H1 (cell line): ENCODE data around the gene TMIGD1. TPM values are rescaled to one million over a fixed set of nuclear protein-coding genes. Genes with fewer than 3 reads are reported as not detected.

ENCODE experiments used
- CTCF ChIA-PET: fragments of 300-600 bp; sonication (Branson Sonifier 250); formaldehyde crosslinking; loops from one replicate; lab custom pipeline; 2021; ENCODE audit not compliant: partially characterized antibody; lab: Charles Lee
- POLR2A ChIA-PET: fragments of 300-600 bp; sonication (Branson Sonifier 250); formaldehyde crosslinking; loops from one replicate; lab custom pipeline; 2021; ENCODE audit warnings: inconsistent platforms; ENCODE audit not compliant: partially characterized antibody; lab: Charles Lee
- DNase-seq, 2 experiments: peaks; one replicate each; pipeline versions ENCODE4 v3.0.0 to v3.0.0-alpha.2; 2010 to 2022; ENCODE audit warnings: low spot score in 2 of 2, low read depth in 1 of 2, mixed read lengths in 1 of 2
- FAIRE-seq: peaks from 2 replicates; lab custom pipeline; 2011; peaks lifted over from hg19 to GRCh38; lab: Jason Lieb, UNC
- H2AFZ ChIP-seq: 2 replicates; pipeline ENCODE4 v1.8.1; 2012; ENCODE audit warnings: low read length, inconsistent platforms
- H2AK5ac ChIP-seq: 2 replicates; pipeline ENCODE4 v1.6.1; 2013; ENCODE audit warnings: low read depth, low read length
- H2BK120ac ChIP-seq: replicated peaks from 2 replicates; pipeline ENCODE3; 2013; ENCODE audit warnings: low read depth, low read length, inconsistent platforms
- H2BK12ac ChIP-seq: 2 replicates; pipeline ENCODE4 v1.6.1; 2013; ENCODE audit warnings: low read depth, low read length
- H2BK15ac ChIP-seq: 2 replicates; pipeline ENCODE4 v1.6.1; 2013; ENCODE audit warnings: low read length
- H2BK20ac ChIP-seq: 2 replicates; pipeline ENCODE4 v1.6.1; 2013; ENCODE audit warnings: low read length
- H2BK5ac ChIP-seq: 2 replicates; pipeline ENCODE4 v1.6.1; 2013; ENCODE audit warnings: low read depth, low read length
- H3K14ac ChIP-seq: 2 replicates; pipeline ENCODE4 v1.6.1; 2013; ENCODE audit warnings: inconsistent platforms; ENCODE audit not compliant: insufficient read length
- H3K18ac ChIP-seq: 2 replicates; pipeline ENCODE4 v1.6.1; 2013; ENCODE audit warnings: low read length; ENCODE audit errors: extremely low read depth
- H3K23ac ChIP-seq: 2 replicates; pipeline ENCODE4 v1.6.1; 2013; ENCODE audit warnings: inconsistent platforms; ENCODE audit not compliant: insufficient read length
- H3K23me2 ChIP-seq: 2 replicates; pipeline ENCODE4 v1.6.1; 2013; ENCODE audit warnings: low read depth, low read length
- H3K27ac ChIP-seq: 2 replicates; pipeline ENCODE4 v1.6.1; 2011; ENCODE audit warnings: low read depth, low read length, inconsistent platforms
- H3K27me3 ChIP-seq, 4 experiments: replicated peaks in 1 of 4; 1 replicate in 1 of 4; 2 replicates in 3 of 4; pipeline versions ENCODE4 v1.6.1 to v1.8.1; 2011 to 2013; ENCODE audit warnings: low read length in 3 of 4, mild to moderate bottlenecking in 3 of 4, inconsistent platforms in 2 of 4, mixed read lengths in 2 of 4, moderate library complexity in 1 of 4; ENCODE audit not compliant: control insufficient read depth in 3 of 4, insufficient read depth in 3 of 4; ENCODE audit errors: extremely low read depth in 1 of 4
- H3K36me3 ChIP-seq, 4 experiments: 2 replicates each; pipeline versions ENCODE4 v1.6.1 to v1.8.1; 2011 to 2013; ENCODE audit warnings: mild to moderate bottlenecking in 4 of 4, low read length in 3 of 4, moderate library complexity in 2 of 4, control low read depth in 1 of 4, inconsistent platforms in 1 of 4; ENCODE audit not compliant: insufficient read depth in 4 of 4, control insufficient read depth in 2 of 4
- H3K4ac ChIP-seq: replicated peaks from 2 replicates; pipeline ENCODE3; 2013; ENCODE audit warnings: low read length, low read depth, mixed read lengths, inconsistent platforms; ENCODE audit not compliant: insufficient read length
- H3K4me1 ChIP-seq, 4 experiments: replicated peaks in 1 of 4; 1 replicate in 1 of 4; 2 replicates in 3 of 4; pipeline versions ENCODE4 v1.6.1 to v1.8.1; 2011 to 2013; ENCODE audit warnings: low read length in 3 of 4, inconsistent platforms in 2 of 4, mixed read lengths in 1 of 4; ENCODE audit not compliant: insufficient read depth in 4 of 4, control insufficient read depth in 3 of 4
- H3K4me2 ChIP-seq, 2 experiments: 2 replicates each; pipeline versions ENCODE4 v1.6.1 to v1.8.1; 2011 to 2013; ENCODE audit warnings: low read depth in 2 of 2, low read length in 2 of 2, control low read depth in 1 of 2, inconsistent platforms in 1 of 2, mild to moderate bottlenecking in 1 of 2; ENCODE audit not compliant: insufficient read depth in 1 of 2
- H3K4me3 ChIP-seq, 4 experiments: fragments of 200-600, 300-600 bp in 1 of 4; sonication (generic), shearing (Covaris generic), sonication (Bioruptor Twin) in 1 of 4; 2 replicates each; pipeline versions ENCODE4 v1.5.1 to v1.8.1; 2011 to 2016; ENCODE audit warnings: low read length in 4 of 4, low read depth in 3 of 4, control low read depth in 2 of 4, inconsistent platforms in 2 of 4, mild to moderate bottlenecking in 2 of 4, mixed read lengths in 1 of 4, moderate library complexity in 1 of 4; ENCODE audit not compliant: insufficient read depth in 2 of 4; ENCODE audit errors: extremely low read depth in 1 of 4
- H3K56ac ChIP-seq: replicated peaks from 2 replicates; pipeline ENCODE3; 2013; ENCODE audit warnings: low read depth, mild to moderate bottlenecking, mixed read lengths, low read length, inconsistent platforms; ENCODE audit not compliant: insufficient read length
- H3K79me1 ChIP-seq: 2 replicates; pipeline ENCODE4 v1.6.1; 2013; ENCODE audit warnings: low read depth, low read length, control low read depth
- H3K79me2 ChIP-seq, 2 experiments: 2 replicates each; pipeline versions ENCODE4 v1.6.1 to v1.8.1; 2012 to 2013; ENCODE audit warnings: low read length in 2 of 2, mild to moderate bottlenecking in 2 of 2, inconsistent platforms in 1 of 2; ENCODE audit not compliant: insufficient read depth in 2 of 2, control insufficient read depth in 1 of 2
- H3K9ac ChIP-seq, 4 experiments: replicated peaks in 1 of 4; 1 replicate in 1 of 4; 2 replicates in 3 of 4; pipeline versions ENCODE4 v1.6.1 to v1.8.1; 2011 to 2013; ENCODE audit warnings: low read depth in 3 of 4, low read length in 3 of 4, control low read depth in 2 of 4, mild to moderate bottlenecking in 2 of 4, moderate library complexity in 2 of 4, inconsistent platforms in 1 of 4; ENCODE audit errors: extremely low read depth in 1 of 4
- H3K9me3 ChIP-seq, 2 experiments: 2 replicates each; pipeline versions ENCODE4 v1.6.1 to v1.8.1; 2012 to 2013; ENCODE audit warnings: mild to moderate bottlenecking in 2 of 2, moderate library complexity in 2 of 2, control low read depth in 1 of 2, inconsistent platforms in 1 of 2, low read depth in 1 of 2, low read length in 1 of 2, mixed read lengths in 1 of 2; ENCODE audit not compliant: insufficient read depth in 2 of 2
- H4K20me1 ChIP-seq, 2 experiments: replicated peaks in 1 of 2; 2 replicates each; pipeline versions ENCODE3 to v1.8.1; 2011 to 2013; ENCODE audit warnings: inconsistent platforms in 2 of 2, low read length in 2 of 2, mild to moderate bottlenecking in 1 of 2; ENCODE audit not compliant: insufficient read depth in 2 of 2, control insufficient read depth in 1 of 2
- H4K5ac ChIP-seq: 2 replicates; pipeline ENCODE4 v1.6.1; 2013; ENCODE audit warnings: low read length, low read depth, mixed read lengths, inconsistent platforms; ENCODE audit not compliant: insufficient read length
- H4K8ac ChIP-seq: 2 replicates; pipeline ENCODE4 v1.8.0; 2013; ENCODE audit warnings: mild to moderate bottlenecking, moderate library complexity, low read length, inconsistent platforms; ENCODE audit not compliant: insufficient read depth; ENCODE audit errors: extremely low read depth
- H4K91ac ChIP-seq: replicated peaks from 2 replicates; pipeline ENCODE3; 2013; ENCODE audit warnings: low read length, mixed read lengths, inconsistent platforms; ENCODE audit not compliant: insufficient read length
- whole genome bisulfite sequencing, 2 experiments: shearing (Covaris generic) in 1 of 2; methylation state at CpG; one replicate each; pipeline versions ENCODE4 v1.1.6 to v1.1.7; 2013 to 2015; ENCODE audit warnings: low lambda C conversion rate in 2 of 2, mixed read lengths in 2 of 2, inconsistent platforms in 1 of 2, low coverage in 1 of 2, missing lambda C conversion rate in 1 of 2; ENCODE audit not compliant: insufficient replicate concordance in 2 of 2, insufficient coverage in 1 of 2, insufficient read length in 1 of 2; ENCODE audit errors: extremely low coverage in 1 of 2, missing lambda C conversion rate in 1 of 2; 5-methylcytosine and 5-hydroxymethylcytosine counted together
- polyA plus RNA-seq, 7 experiments: library from polyadenylated mRNA; depleted of rRNA in 3 of 7; stranded (reverse) in 5 of 7; unstranded in 2 of 7; fragments of >200 nt in 5 of 7; fragments of 200-250 nt in 2 of 7; gene quantifications; 1 replicate in 5 of 7; 2 replicates in 1 of 7; 4 replicates in 1 of 7; pipeline versions ENCODE4 v1.2.1 to v1.2.3, GENCODE V29; 2011 to 2013; ENCODE audit warnings: missing spikeins in 2 of 7, mixed read lengths in 2 of 7
- total RNA-seq: library from RNA; stranded (reverse); fragmentation: NEBNext Ultra II Directional; extraction: Animal tissue kit (Norgen Biotek cat#: 25700); gene quantifications from 2 replicates; pipeline ENCODE4 v1.2.1, GENCODE V29; 2021

Gene TMIGD1
- total and polyA plus RNA-seq, 2 of the 8 experiments (the other 6 are each of a cell fraction or from before 2014, with no cell fraction given), result not detected

DNA sequence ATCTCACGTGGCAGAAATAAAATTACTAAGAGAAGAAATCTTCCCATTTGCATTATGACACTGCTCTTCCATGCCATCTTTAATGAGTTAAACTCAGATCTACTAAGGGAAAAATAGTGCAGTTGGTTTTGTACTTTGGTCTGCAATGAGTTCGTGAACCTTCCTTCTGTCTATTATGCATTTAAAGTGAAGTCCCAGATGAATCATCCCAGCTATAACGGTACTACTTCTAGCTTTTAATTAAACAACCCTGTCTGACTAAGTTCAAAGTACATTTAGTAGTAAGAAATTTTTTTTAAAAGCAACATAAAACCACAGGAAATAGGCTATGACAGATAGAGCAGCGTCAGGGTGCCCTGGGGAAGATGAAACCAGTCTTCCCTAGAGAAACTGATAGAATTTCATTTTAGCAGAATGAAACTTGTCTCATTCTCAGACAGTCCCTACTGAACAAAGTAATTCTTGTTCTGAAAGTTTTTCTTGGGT is 1.8 kb downstream of the TMIGD1 start:
- Histone ChIP-seq H3K4me1 (no peaks in the 10 kb centered on the region), H3K27ac (no peak overlapping the region), H2BK5ac (no peak overlapping the region), H3K23ac (no peak overlapping the region), H3K9ac (no peak overlapping the region), H3K27me3 (no peaks in the 10 kb centered on the region), H3K4ac (no peak overlapping the region), H4K8ac (no peak overlapping the region), H3K14ac (no peak overlapping the region), H4K20me1 (no peaks in the 10 kb centered on the region), H2BK20ac (no peak overlapping the region), H4K5ac (no peak overlapping the region), H3K79me2 (no peaks in the 10 kb centered on the region), H4K91ac (no peak overlapping the region), H3K4me2 (no peak overlapping the region), H2AFZ (no peak overlapping the region), H3K56ac (no peak overlapping the region), H2BK12ac (no peak overlapping the region), H3K23me2 (no peaks in the 10 kb centered on the region), H2BK120ac (no peak overlapping the region), H2AK5ac (no peak overlapping the region), H3K4me3 (no peak overlapping the region), H2BK15ac (no peak overlapping the region), H3K79me1 (no peaks in the 10 kb centered on the region), H3K18ac (no peak overlapping the region), H3K9me3 (no peaks in the 10 kb centered on the region), H3K36me3 (no peaks in the 10 kb centered on the region)
- ChIA-PET CTCF (interaction anchor here (2.4 kb wide), 1 partner anchor 8 kb away, joined by 15 read pairs; no protein-coding TSS in a partner anchor), POLR2A (no interaction called here)
- no peak for DNase-seq
- FAIRE-seq, result no peak
- 87% methylated on average over 4 of the region's 4 CpGs; no CpG with 5 or more reads in 1 of the 2 experiments for WGBS, 2 experiments
